Measurements from ENCODE around the gene SLC5A3.
A peak's percentile ranks its signal among the peaks of the same experiment; 100 is the strongest.

The SLC5A3 gene

DNA sequence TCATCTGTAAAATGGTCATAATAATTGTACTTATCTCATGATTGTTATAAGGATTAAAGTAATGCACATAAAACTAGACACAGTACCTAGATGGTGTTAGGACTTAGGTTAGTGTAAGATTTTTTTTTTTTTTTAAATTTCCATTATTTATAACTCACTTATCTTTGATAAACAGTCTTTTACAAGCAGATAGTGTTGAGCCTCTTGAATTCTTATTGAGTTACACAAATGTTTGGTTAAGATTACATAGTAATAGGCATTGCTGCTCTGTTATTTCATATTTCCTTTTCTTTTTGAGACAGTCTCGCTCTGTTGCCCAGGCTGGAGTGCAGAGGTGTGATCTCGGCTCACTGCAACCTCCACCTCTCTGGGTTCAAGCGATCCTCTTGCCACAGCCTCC is 15.4 kb downstream of the SLC5A3 start:
- TF ChIP-seq ZFX (IDR thresholded peaks at IDR 0.05), result no peak
- TF ChIP-seq CTCF (conservative IDR thresholded peaks at IDR 0.05), result no peak
- no peak overlapping the region for H3K27ac ChIP-seq

GRCh38 chr21:34091032-34091431 is 17.7 kb downstream of the SLC5A3 start:
- no peak overlapping the region for H3K27ac ChIP-seq
- TF ChIP-seq CTCF (conservative IDR thresholded peaks at IDR 0.05), result no peak
- no peak for TF ChIP-seq ZFX (IDR thresholded peaks at IDR 0.05)

DNA sequence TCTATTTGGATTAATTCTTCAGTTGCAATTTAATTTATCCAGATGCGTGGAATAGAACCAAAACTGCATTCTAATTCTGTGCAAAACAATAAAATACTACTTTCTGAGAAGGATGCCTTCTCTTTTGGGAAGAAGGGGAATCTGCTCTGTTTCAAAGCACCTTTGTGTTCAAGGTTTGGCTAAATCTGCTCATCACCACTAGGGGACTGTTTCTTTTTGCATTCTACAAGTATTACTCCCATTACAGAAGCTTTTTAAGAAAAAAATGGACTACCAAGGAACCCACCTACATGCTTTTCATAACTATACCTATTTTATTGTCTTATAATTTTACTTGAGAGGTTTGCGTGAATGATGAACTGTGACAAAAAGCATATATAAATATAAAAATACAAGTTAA is 18.2 kb downstream of the SLC5A3 start:
- peak; percentile 48 for TF ChIP-seq CTCF (conservative IDR thresholded peaks at IDR 0.05)
- no peak for TF ChIP-seq ZFX (IDR thresholded peaks at IDR 0.05)
- no peak overlapping the region for H3K27ac ChIP-seq

GRCh38 chr21:34092262-34092921 is 19.0 kb downstream of the SLC5A3 start:
- H3K27ac ChIP-seq, result no peak overlapping the region
- TF ChIP-seq CTCF (conservative IDR thresholded peaks at IDR 0.05) (no peak), ZFX (IDR thresholded peaks at IDR 0.05) (no peak)

DNA sequence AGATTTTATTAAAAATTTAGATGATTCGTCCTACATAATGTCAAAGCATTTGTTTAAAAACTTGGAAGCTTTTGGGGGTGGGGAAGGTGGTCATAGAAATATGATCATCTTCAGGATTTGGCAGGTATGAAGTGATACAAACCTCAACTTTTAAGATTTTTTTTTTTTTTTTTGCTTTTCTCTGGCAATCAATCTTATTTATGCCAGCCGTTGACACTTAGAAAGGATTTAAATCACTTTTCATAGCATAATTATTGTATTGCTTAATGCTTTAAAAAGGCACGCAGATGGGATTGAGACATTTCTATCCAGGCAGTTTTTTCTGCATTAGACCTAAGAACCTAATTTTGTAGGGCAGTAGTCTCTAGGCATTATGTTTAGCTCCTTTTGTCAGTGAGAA is 19.7 kb downstream of the SLC5A3 start:
- no peak overlapping the region for H3K27ac ChIP-seq
- no peak for TF ChIP-seq ZFX (IDR thresholded peaks at IDR 0.05)
- TF ChIP-seq CTCF (conservative IDR thresholded peaks at IDR 0.05), result no peak

GRCh38 chr21:34094949-34095348 is 21.6 kb downstream of the SLC5A3 start:
- no peak overlapping the region for H3K27ac ChIP-seq
- TF ChIP-seq ZFX (IDR thresholded peaks at IDR 0.05), result no peak
- no peak for TF ChIP-seq CTCF (conservative IDR thresholded peaks at IDR 0.05)

DNA sequence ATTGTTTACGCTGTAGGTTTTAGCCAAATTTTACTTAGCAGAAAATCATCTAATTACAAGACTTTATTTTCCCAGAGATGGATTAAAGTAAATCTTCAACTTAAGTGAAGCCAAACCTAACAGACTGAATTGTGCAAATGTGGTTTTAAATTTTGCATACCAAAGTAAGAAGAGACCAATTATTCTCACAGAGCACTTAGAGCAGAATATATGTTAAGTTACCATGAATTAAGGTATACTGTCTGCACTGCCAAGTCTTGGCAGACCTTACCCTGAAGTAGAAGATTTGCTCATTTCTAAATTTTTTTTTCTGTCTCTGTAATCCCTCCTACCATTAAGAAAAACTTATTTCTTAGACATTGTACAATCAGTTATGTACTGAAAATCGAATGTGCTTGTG is 24.1 kb downstream of the SLC5A3 start:
- TF ChIP-seq CTCF (conservative IDR thresholded peaks at IDR 0.05) (no peak), ZFX (IDR thresholded peaks at IDR 0.05) (no peak)
- no peak overlapping the region for H3K27ac ChIP-seq
